ENCODE data around the gene RAB37.

RAB37 gene

DNA sequence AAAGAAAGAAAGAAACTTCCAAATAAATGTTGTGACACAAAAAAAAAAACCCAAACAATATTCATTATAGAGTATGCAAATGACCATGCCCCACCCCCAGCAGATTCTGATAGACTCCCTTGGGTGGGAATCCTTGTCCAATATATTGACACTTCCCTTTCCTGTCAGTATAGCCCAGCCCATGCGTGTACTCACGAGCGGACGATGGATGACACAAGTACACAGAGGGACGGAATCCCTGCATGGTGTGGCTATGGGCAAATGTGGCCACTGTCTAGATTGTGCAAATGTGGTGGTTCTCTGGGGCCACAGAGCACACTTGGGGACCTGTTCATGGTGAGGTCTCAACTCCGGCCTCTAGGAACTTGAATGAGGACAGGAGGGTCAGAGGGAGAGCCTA lies 3.1 kb downstream of the RAB37 start:
- TF ChIP-seq, protein P1, sequence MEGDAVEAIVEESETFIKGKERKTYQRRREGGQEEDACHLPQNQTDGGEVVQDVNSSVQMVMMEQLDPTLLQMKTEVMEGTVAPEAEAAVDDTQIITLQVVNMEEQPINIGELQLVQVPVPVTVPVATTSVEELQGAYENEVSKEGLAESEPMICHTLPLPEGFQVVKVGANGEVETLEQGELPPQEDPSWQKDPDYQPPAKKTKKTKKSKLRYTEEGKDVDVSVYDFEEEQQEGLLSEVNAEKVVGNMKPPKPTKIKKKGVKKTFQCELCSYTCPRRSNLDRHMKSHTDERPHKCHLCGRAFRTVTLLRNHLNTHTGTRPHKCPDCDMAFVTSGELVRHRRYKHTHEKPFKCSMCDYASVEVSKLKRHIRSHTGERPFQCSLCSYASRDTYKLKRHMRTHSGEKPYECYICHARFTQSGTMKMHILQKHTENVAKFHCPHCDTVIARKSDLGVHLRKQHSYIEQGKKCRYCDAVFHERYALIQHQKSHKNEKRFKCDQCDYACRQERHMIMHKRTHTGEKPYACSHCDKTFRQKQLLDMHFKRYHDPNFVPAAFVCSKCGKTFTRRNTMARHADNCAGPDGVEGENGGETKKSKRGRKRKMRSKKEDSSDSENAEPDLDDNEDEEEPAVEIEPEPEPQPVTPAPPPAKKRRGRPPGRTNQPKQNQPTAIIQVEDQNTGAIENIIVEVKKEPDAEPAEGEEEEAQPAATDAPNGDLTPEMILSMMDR (conservative IDR thresholded peaks at IDR 0.05; ENCODE audit: low read depth, low read length), result no peak
- no peak for DNase-seq (ENCODE audit: low read depth)
- H3K4me3 ChIP-seq (ENCODE audit: low read length), result no peak overlapping the region

DNA sequence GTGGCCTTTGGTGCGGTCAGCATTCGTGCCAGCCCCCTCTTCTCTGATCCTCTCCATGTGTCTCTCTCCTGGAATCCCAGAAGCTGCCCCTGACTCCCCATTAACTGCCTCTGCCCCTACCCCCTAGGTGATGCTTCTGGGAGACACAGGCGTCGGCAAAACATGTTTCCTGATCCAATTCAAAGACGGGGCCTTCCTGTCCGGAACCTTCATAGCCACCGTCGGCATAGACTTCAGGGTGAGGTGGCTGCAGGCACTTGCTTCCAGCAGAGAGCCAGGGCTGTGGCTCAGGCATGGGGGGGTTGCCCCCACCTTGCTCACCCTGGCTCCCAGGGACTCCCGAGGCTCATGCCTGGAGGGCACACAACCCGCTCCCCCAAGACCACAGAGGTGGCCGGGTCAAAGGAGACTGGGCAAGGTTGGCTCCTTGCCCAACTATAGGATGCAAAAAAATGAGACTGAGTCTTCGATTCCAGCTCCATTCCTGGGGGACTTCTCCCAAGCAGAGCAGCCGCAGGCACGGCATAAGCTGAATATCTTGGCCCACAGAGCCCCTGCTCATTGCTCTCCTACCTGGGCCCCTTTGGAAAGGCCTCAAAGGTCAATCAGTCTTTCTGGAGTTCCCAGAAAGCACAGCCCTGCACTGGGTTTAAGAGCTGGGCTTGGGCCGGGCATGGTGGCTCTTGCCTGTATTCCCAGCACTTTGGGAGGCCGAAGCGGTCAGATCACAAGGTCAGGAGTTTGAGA lies 3.8 kb downstream of the RAB37 start:
- no peak overlapping the region for H3K4me3 ChIP-seq (ENCODE audit: low read length)
- no peak for DNase-seq (ENCODE audit: low read depth)
- TF ChIP-seq, protein P1 (conservative IDR thresholded peaks at IDR 0.05; ENCODE audit: low read depth, low read length), result no peak

DNA sequence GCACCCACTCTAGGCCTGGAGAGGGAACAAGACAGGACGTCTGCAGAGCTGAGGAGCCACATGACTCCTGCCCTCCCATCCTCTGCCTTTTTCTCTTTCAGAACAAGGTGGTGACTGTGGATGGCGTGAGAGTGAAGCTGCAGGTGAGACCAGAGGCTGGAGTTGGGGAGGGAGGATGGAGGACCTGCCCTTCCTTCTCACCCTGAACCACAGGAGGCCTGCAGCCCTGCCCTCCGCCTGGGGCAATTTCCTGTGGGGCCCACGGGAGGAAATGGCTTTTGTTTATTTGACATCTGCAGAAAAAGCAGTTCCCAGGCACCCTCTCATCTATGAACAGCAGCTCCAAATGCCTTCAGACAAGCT lies 5.1 kb downstream of the RAB37 start:
- DNase-seq (ENCODE audit: low read depth), result no peak
- H3K4me3 ChIP-seq (ENCODE audit: low read length), result no peak overlapping the region
- TF ChIP-seq, protein P1 (conservative IDR thresholded peaks at IDR 0.05; ENCODE audit: low read depth, low read length), result no peak

DNA sequence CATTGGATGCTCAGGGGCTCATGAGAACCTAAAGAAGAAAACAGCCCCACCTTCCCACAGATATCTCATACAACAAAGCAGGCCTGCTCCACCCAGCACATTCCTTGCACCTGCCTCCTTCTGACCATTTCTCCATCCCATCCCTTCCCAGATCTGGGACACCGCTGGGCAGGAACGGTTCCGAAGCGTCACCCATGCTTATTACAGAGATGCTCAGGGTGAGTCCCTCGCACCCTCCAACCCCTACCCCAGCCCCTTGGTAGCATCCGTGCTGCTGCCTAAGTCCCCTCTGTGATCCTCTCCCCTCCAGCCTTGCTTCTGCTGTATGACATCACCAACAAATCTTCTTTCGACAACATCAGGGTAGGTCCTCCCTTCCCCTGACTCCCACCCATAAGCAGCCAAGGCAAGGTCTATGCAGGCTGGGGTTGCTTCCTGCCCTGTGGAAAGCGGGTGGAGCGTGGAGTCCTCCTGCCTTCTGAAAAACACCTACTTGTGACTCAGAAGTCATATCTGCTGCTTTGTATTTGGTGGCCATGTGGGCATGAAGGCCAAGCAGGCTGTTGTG lies 6.0 kb downstream of the RAB37 start:
- TF ChIP-seq, protein P1 (conservative IDR thresholded peaks at IDR 0.05; ENCODE audit: low read depth, low read length), result no peak
- no peak overlapping the region for H3K4me3 ChIP-seq (ENCODE audit: low read length)
- DNase-seq (ENCODE audit: low read depth), result no peak

DNA sequence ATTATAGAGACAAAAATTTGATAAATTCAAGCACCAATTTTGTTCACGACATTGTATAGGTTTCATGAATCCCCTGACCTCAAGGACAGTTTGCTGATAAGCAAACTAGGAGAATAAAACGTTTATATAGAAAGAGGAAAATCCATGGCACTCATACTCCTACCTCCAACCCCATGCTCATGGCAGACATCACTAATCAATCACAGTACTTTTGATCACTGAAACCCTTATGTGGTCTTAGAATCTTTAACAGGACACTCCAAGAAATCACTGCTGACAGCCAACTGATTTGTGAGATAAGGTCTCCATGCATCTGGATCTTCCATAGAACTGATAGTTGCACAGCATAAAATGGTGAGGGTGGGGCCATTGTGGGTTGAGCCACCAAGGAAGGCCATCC lies 6.7 kb downstream of the RAB37 start:
- TF ChIP-seq, protein P1 (conservative IDR thresholded peaks at IDR 0.05; ENCODE audit: low read depth, low read length), result no peak
- DNase-seq (ENCODE audit: low read depth), result no peak
- no peak overlapping the region for H3K4me3 ChIP-seq (ENCODE audit: low read length)

DNA sequence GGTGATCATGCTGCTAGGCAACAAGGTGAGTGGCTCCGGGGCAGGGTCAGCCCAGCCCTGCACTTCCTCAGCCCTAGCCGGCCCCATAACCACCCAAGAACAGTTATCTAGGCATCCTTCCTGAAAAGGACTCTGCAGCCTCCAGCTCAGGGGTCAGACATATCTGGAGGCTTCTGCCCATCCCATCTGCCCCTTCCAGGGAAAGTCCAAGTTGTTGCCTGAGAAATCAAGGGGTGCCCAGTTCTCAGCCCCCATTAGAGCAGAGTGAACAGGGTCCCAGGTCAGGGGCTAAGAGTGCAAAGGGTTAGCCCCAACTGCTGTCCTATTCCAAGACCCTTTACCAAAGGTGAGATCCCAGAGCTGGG lies 7.3 kb downstream of the RAB37 start:
- TF ChIP-seq, protein P1 (conservative IDR thresholded peaks at IDR 0.05; ENCODE audit: low read depth, low read length), result no peak
- DNase-seq (ENCODE audit: low read depth), result no peak
- H3K4me3 ChIP-seq (ENCODE audit: low read length), result no peak overlapping the region
